C4-2B (cell line): ENCODE data around the gene KLK2.

ENCODE experiments used
- H3K27ac ChIP-seq: fragments of 450-650 bp; 2 replicates; pipeline ENCODE4 v1.5.1; 2017
- CTCF ChIP-seq: fragments of 450-650 bp; conservative IDR thresholded peaks from 2 replicates; pipeline ENCODE4 v1.5.1; 2017; ENCODE audit warnings: mild to moderate bottlenecking
- ZFX ChIP-seq: fragments of 450-650 bp; IDR thresholded peaks from 2 replicates; pipeline ENCODE4 v1.6.1; 2017

KLK2 gene

GRCh38 chr19:50912727-50913716 lies 39.8 kb downstream of the KLK2 start:
- H3K27ac ChIP-seq: no peak overlapping the region
- TF ChIP-seq CTCF: no peak
- TF ChIP-seq ZFX: no peak

- TF ChIP-seq CTCF: no peak
- no peak for TF ChIP-seq ZFX
- H3K27ac ChIP-seq: no peak overlapping the region
Observed at GRCh38 chr19:50916069-50916468, 42.8 kb downstream of the KLK2 start.

GRCh38 chr19:50921426-50922316 lies 48.4 kb downstream of the KLK2 start:
- peak overlapping the region; percentile 71 for H3K27ac ChIP-seq
- TF ChIP-seq CTCF: no peak
- TF ChIP-seq ZFX: no peak

- TF ChIP-seq CTCF: peak; percentile 92
- TF ChIP-seq ZFX: no peak
- H3K27ac ChIP-seq: peak overlapping the region; percentile 71
Observed at GRCh38 chr19:50922317-50922853, 49.1 kb downstream of the KLK2 start.

- no peak overlapping the region for H3K27ac ChIP-seq
- TF ChIP-seq CTCF: no peak
- TF ChIP-seq ZFX: no peak
Observed at GRCh38 chr19:50924586-50924985, 51.3 kb downstream of the KLK2 start.

- H3K27ac ChIP-seq: no peak overlapping the region
- TF ChIP-seq CTCF (no peak), ZFX (no peak)
Observed at GRCh38 chr19:50925734-50926133, 52.5 kb downstream of the KLK2 start.
